SH-SY5Y (cell line): ENCODE measurements around the gene EXOC7.

ENCODE experiments used
- GATA2 ChIP-seq: IDR thresholded peaks from 2 replicates; pipeline ENCODE4 v1.6.1; 2011; ENCODE audit warnings: mild to moderate bottlenecking, low read depth, low read length
- GATA3 ChIP-seq: IDR thresholded peaks from 2 replicates; pipeline ENCODE4 v1.6.1; 2011; ENCODE audit warnings: low read depth, mild to moderate bottlenecking, low read length, moderate library complexity

- TF ChIP-seq GATA2 (no peak), GATA3 (no peak)
Observed at GRCh38 chr17:76136276-76137000, 32.9 kb upstream of the EXOC7 start.
